IMR-90 (cell line): ENCODE results near the gene CALCOCO1. TPM values are rescaled to one million over a fixed set of nuclear protein-coding genes. Genes with fewer than 3 reads are reported as not detected.

Source experiments
- ATAC-seq: fragments of 200-7000 bp; cut with Tn5 transposase; 2 replicates; pipeline ENCODE4 v1.9.1; 2020; ENCODE audit warnings: low read depth, mild to moderate bottlenecking, moderate library complexity
- BruUV-seq: library from RNA; stranded (reverse); fragments of 400-500 nt; replicated peaks from 2 replicates; lab custom pipeline; 2021; lab: Mats Ljungman, UMichigan
- CTCF ChIA-PET: fragments of 300-600 bp; formaldehyde crosslinking; extraction: SDS; loops from one replicate; lab custom pipeline; 2021; ENCODE audit warnings: antibody characterized with exemption; lab: Yijun Ruan, JAX
- POLR2A ChIA-PET: fragments of 300-600 bp; sonication (Branson Sonifier 250); formaldehyde crosslinking; loops from one replicate; lab custom pipeline; 2022; ENCODE audit warnings: antibody characterized with exemption; ENCODE audit not compliant: unreplicated experiment; lab: Charles Lee
- DNase-seq: peaks from one replicate; pipeline ENCODE4 v3.0.0; 2013
- H2AFZ ChIP-seq: replicated peaks from 2 replicates; pipeline ENCODE3; 2013; ENCODE audit warnings: low read length, mild to moderate bottlenecking; ENCODE audit not compliant: poor library complexity
- H2AK5ac ChIP-seq: 2 replicates; pipeline ENCODE4 v1.6.1; 2013; ENCODE audit warnings: low read depth, low read length, inconsistent platforms
- H2AK9ac ChIP-seq: replicated peaks from 2 replicates; pipeline ENCODE3; 2013; ENCODE audit warnings: mild to moderate bottlenecking, low read depth, low read length, moderate library complexity; ENCODE audit not compliant: poor library complexity
- H2BK120ac ChIP-seq: 2 replicates; pipeline ENCODE4 v1.6.1; 2013; ENCODE audit warnings: low read depth, low read length, inconsistent platforms
- H2BK15ac ChIP-seq: 3 replicates; pipeline ENCODE4 v1.6.1; 2013; ENCODE audit warnings: low read depth, low read length, inconsistent platforms
- H2BK20ac ChIP-seq: 2 replicates; pipeline ENCODE4 v1.6.1; 2013; ENCODE audit warnings: low read depth, mild to moderate bottlenecking, inconsistent platforms, low read length, moderate library complexity
- H2BK5ac ChIP-seq: 2 replicates; pipeline ENCODE4 v1.6.1; 2013; ENCODE audit warnings: mild to moderate bottlenecking, low read depth, low read length, inconsistent platforms; ENCODE audit not compliant: poor library complexity, severe bottlenecking
- H3K14ac ChIP-seq: replicated peaks from 2 replicates; pipeline ENCODE4 v1.6.1; 2013; ENCODE audit warnings: low read depth, low read length, inconsistent platforms
- H3K18ac ChIP-seq: 2 replicates; pipeline ENCODE4 v1.6.1; 2013; ENCODE audit warnings: low read depth, low read length, control low read depth
- H3K23ac ChIP-seq: 2 replicates; pipeline ENCODE4 v1.6.1; 2013; ENCODE audit warnings: low read depth, low read length, inconsistent platforms
- H3K27ac ChIP-seq: 2 replicates; pipeline ENCODE4 v1.5.1; 2013; ENCODE audit warnings: mild to moderate bottlenecking, control low read depth, low read length; ENCODE audit not compliant: insufficient read depth
- H3K27me3 ChIP-seq: 2 replicates; pipeline ENCODE4 v1.6.1; 2013; ENCODE audit warnings: low read length; ENCODE audit not compliant: control insufficient read depth, insufficient read depth
- H3K36me3 ChIP-seq: 2 replicates; pipeline ENCODE4 v1.6.1; 2013; ENCODE audit warnings: low read length, mixed read lengths; ENCODE audit not compliant: control insufficient read depth, insufficient read depth
- H3K4ac ChIP-seq: 2 replicates; pipeline ENCODE4 v1.6.1; 2013; ENCODE audit warnings: low read depth, low read length, inconsistent platforms
- H3K4me1 ChIP-seq: 2 replicates; pipeline ENCODE4 v1.6.1; 2013; ENCODE audit warnings: low read length, mixed read lengths; ENCODE audit not compliant: control insufficient read depth, insufficient read depth
- H3K4me2 ChIP-seq: 2 replicates; pipeline ENCODE4 v1.6.1; 2013; ENCODE audit warnings: low read depth, mild to moderate bottlenecking, control low read depth, low read length, moderate library complexity
- H3K4me3 ChIP-seq: 2 replicates; pipeline ENCODE4 v1.5.1; 2013; ENCODE audit warnings: low read depth, mild to moderate bottlenecking, control low read depth, low read length, moderate library complexity; ENCODE audit not compliant: insufficient read depth
- H3K56ac ChIP-seq: 2 replicates; pipeline ENCODE4 v1.6.1; 2013; ENCODE audit warnings: low read length, inconsistent platforms; ENCODE audit not compliant: insufficient read depth; ENCODE audit errors: extremely low read depth
- H3K79me1 ChIP-seq, 2 experiments: 2 replicates each; pipeline ENCODE4 v1.6.1; 2013; ENCODE audit warnings: low read length in 2 of 2, inconsistent platforms in 1 of 2, low read depth in 1 of 2
- H3K9ac ChIP-seq: 2 replicates; pipeline ENCODE4 v1.6.1; 2013; ENCODE audit warnings: low read depth, low read length, control low read depth
- H3K9me1 ChIP-seq: 2 replicates; pipeline ENCODE4 v1.6.1; 2013; ENCODE audit warnings: low read length, inconsistent platforms; ENCODE audit not compliant: insufficient read depth
- H3K9me3 ChIP-seq: 2 replicates; pipeline ENCODE4 v1.6.1; 2013; ENCODE audit warnings: low read length; ENCODE audit not compliant: control insufficient read depth, insufficient read depth
- H4K20me1 ChIP-seq: 2 replicates; pipeline ENCODE4 v1.6.1; 2013; ENCODE audit warnings: low read length, inconsistent platforms; ENCODE audit not compliant: insufficient read depth
- H4K5ac ChIP-seq: 2 replicates; pipeline ENCODE4 v1.6.1; 2013; ENCODE audit warnings: mild to moderate bottlenecking, low read depth, low read length, control low read depth
- H4K8ac ChIP-seq, 2 experiments: 2 replicates each; pipeline ENCODE4 v1.6.1; 2013; ENCODE audit warnings: low read depth in 2 of 2, low read length in 2 of 2, control low read depth in 1 of 2, inconsistent platforms in 1 of 2
- H4K91ac ChIP-seq: 2 replicates; pipeline ENCODE4 v1.6.1; 2013; ENCODE audit warnings: low read depth, low read length, inconsistent platforms; ENCODE audit not compliant: insufficient read depth
- FOS ChIP-seq: fragments of 150-350 bp; IDR thresholded peaks from 2 replicates; pipeline ENCODE4 v1.6.1; 2016; ENCODE audit warnings: low read depth, low read length
- MAZ ChIP-seq: IDR thresholded peaks from 2 replicates; pipeline ENCODE4 v1.6.1; 2012; ENCODE audit warnings: low read depth, mild to moderate bottlenecking, low read length, improper control_type of control experiment, moderate library complexity, borderline replicate concordance
- MXI1 ChIP-seq: IDR thresholded peaks from 2 replicates; pipeline ENCODE4 v1.6.1; 2012; ENCODE audit warnings: low read depth, mild to moderate bottlenecking, low read length, moderate library complexity, borderline replicate concordance
- NFE2L2 ChIP-seq: fragments of 150-350 bp; IDR thresholded peaks from 2 replicates; pipeline ENCODE4 v1.6.1; 2016; ENCODE audit warnings: low read depth, mild to moderate bottlenecking, low read length
- POLR2A ChIP-seq: IDR thresholded peaks from 2 replicates; pipeline ENCODE4 v1.6.1; 2012; ENCODE audit warnings: mild to moderate bottlenecking, low read depth, low read length
- RAD21 ChIP-seq: IDR thresholded peaks from 2 replicates; pipeline ENCODE4 v1.6.1; 2012; ENCODE audit warnings: low read length, improper control_type of control experiment
- RCOR1 ChIP-seq: IDR thresholded peaks from 2 replicates; pipeline ENCODE4 v1.6.1; 2012; ENCODE audit warnings: mild to moderate bottlenecking, low read length, improper control_type of control experiment; ENCODE audit not compliant: insufficient replicate concordance
- RFX5 ChIP-seq: IDR thresholded peaks from 2 replicates; pipeline ENCODE4 v1.8.0; 2012; ENCODE audit warnings: low read depth, mild to moderate bottlenecking, low read length, moderate library complexity
- SMC3 ChIP-seq: fragments of 150-350 bp; IDR thresholded peaks from 2 replicates; pipeline ENCODE4 v1.6.1; 2016; ENCODE audit warnings: low read depth, mild to moderate bottlenecking, antibody characterized with exemption, low read length, moderate library complexity
- WGBS, 2 experiments: methylation state at CpG; one replicate each; pipeline versions ENCODE4 v1.1.5 to v1.1.7; 2013; ENCODE audit warnings: missing lambda C conversion rate in 2 of 2; ENCODE audit not compliant: insufficient read length in 1 of 2; ENCODE audit errors: extremely low coverage in 2 of 2; 5-methylcytosine and 5-hydroxymethylcytosine counted together
- dilution Hi-C: fragments of 300-500 bp; cut with HindIII; formaldehyde crosslinking; loops from one replicate; pipeline ENCODE4 v1.14.3; 2018; ENCODE audit warnings: low sequenced_read_pairs; ENCODE audit not compliant: unreplicated experiment
- in situ Hi-C: fragments of 300-500 bp; cut with MboI; formaldehyde crosslinking; loops from 3 replicates; pipeline ENCODE4 v1.14.3; 2019; ENCODE audit warnings: low sequenced_read_pairs, inconsistent platforms, mixed read lengths
- intact Hi-C: fragments of 100-400 bp; cut with micrococcal nuclease; formaldehyde crosslinking; loops from 2 replicates; pipeline ENCODE4 v1.10.0; 2022
- polyA plus RNA-seq, 3 experiments: library from polyadenylated mRNA; depleted of rRNA; stranded (reverse); fragments of >200 nt; gene quantifications; 2 replicates each; pipeline ENCODE4 v1.2.3, GENCODE V29; 2012; ENCODE audit warnings: low replicate concordance in 1 of 3
- total RNA-seq: library from RNA; depleted of rRNA; stranded (reverse); fragments of >200 nt; gene quantifications from 2 replicates; pipeline ENCODE4 v1.2.3, GENCODE V29; 2012
- TF ChIP-seq, protein P1 (sequence below): fragments of 150-350 bp; IDR thresholded peaks from 2 replicates; pipeline ENCODE4 v1.6.1; 2017; ENCODE audit warnings: mild to moderate bottlenecking, antibody characterized with exemption, low read length, low read depth
- TF ChIP-seq, protein P2 (sequence below): fragments of 150-350 bp; IDR thresholded peaks from 2 replicates; pipeline ENCODE4 v1.6.1; 2016; ENCODE audit warnings: low read depth, mild to moderate bottlenecking, low read length, moderate library complexity, borderline replicate concordance

The CALCOCO1 gene
- total and polyA plus RNA-seq, 2 of the 4 experiments (the other 2 are of a cell fraction): 156 to 169 TPM

DNA sequence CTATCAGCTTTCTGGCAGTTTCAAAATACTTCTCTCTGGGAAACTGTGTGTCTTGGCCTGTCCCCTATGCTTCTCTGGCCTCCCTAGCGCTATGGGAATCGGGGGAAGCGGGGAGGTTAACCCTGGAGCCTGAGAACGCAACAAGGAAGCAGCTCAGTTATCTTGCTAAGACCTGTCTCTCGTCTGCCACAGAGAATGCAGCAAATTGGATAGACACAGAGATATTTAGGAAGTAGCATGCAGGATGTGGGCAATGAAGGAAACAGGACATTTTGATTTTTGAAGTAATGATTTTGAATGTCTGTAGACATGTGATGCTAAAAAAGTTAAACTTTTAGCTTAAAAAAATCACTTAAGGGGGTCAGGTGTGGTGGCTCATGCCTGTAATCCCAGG lies 6.6 kb upstream of the CALCOCO1 start:
- Histone ChIP-seq H3K18ac (no peak overlapping the region), H3K79me1 (no peaks in the 10 kb centered on the region), H4K5ac (no peak overlapping the region), H2AK9ac (no peak overlapping the region), H3K4me3 (no peak overlapping the region), H2AFZ (no peak overlapping the region), H4K8ac (no peak overlapping the region), H2BK15ac (no peak overlapping the region), H4K20me1 (no peaks in the 10 kb centered on the region), H3K9ac (no peak overlapping the region), H3K56ac (no peak overlapping the region), H3K4me1 (no peaks in the 10 kb centered on the region), H3K9me1 (no peaks in the 10 kb centered on the region; the same call in 1 of the 2 replicates), H2BK20ac (no peak overlapping the region), H3K23ac (no peak overlapping the region), H3K4ac (no peak overlapping the region), H4K91ac (no peak overlapping the region), H3K36me3 (no peaks in the 10 kb centered on the region), H3K14ac (no peak overlapping the region), H3K27ac (no peak overlapping the region), H3K27me3 (peaks cover 52% of the 10 kb centered on the region), H3K9me3 (no peaks in the 10 kb centered on the region), H2BK120ac (no peak overlapping the region), H2BK5ac (no peak overlapping the region), H2AK5ac (no peak overlapping the region), H3K4me2 (no peak overlapping the region)
- no peak for ATAC-seq
- dilution Hi-C loops (no loop called here), in situ Hi-C loops (no loop called here), intact Hi-C loops (no loop called here)
- DNase-seq: no peak
- WGBS, 2 experiments: 58% methylated on average over 3 of the region's 5 CpGs; no CpG with 5 or more reads in 1 of the 2 experiments
- ChIA-PET CTCF (interaction anchor here (0.6 to 1.8 kb wide), 3 partner anchors 9 to 32 kb away, joined by 3 to 9 read pairs (median 7); no protein-coding TSS in a partner anchor), POLR2A (no interaction called here)
- no peak for TF ChIP-seq FOS
- TF ChIP-seq MXI1: no peak
- no peak for TF ChIP-seq MAZ
- TF ChIP-seq NFE2L2: no peak
- no peak for TF ChIP-seq RCOR1
- no peak for TF ChIP-seq RAD21
- TF ChIP-seq, protein P1, sequence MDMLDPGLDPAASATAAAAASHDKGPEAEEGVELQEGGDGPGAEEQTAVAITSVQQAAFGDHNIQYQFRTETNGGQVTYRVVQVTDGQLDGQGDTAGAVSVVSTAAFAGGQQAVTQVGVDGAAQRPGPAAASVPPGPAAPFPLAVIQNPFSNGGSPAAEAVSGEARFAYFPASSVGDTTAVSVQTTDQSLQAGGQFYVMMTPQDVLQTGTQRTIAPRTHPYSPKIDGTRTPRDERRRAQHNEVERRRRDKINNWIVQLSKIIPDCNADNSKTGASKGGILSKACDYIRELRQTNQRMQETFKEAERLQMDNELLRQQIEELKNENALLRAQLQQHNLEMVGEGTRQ: no peak
- TF ChIP-seq SMC3: no peak
- TF ChIP-seq, protein P2, sequence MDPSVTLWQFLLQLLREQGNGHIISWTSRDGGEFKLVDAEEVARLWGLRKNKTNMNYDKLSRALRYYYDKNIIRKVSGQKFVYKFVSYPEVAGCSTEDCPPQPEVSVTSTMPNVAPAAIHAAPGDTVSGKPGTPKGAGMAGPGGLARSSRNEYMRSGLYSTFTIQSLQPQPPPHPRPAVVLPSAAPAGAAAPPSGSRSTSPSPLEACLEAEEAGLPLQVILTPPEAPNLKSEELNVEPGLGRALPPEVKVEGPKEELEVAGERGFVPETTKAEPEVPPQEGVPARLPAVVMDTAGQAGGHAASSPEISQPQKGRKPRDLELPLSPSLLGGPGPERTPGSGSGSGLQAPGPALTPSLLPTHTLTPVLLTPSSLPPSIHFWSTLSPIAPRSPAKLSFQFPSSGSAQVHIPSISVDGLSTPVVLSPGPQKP: no peak
- no peak for TF ChIP-seq RFX5
- no peak for TF ChIP-seq POLR2A
- no TSS peak for BruUV-seq
